H1 (cell line): ENCODE data around the gene CD69. TPM values are rescaled to one million over a fixed set of nuclear protein-coding genes. Genes with fewer than 3 reads are reported as not detected.

Experiments used
- CTCF ChIA-PET: fragments of 300-600 bp; sonication (Branson Sonifier 250); formaldehyde crosslinking; loops from one replicate; lab custom pipeline; 2021; ENCODE audit not compliant: partially characterized antibody; lab: Charles Lee
- POLR2A ChIA-PET: fragments of 300-600 bp; sonication (Branson Sonifier 250); formaldehyde crosslinking; loops from one replicate; lab custom pipeline; 2021; ENCODE audit warnings: inconsistent platforms; ENCODE audit not compliant: partially characterized antibody; lab: Charles Lee
- DNase-seq, 2 experiments: peaks; one replicate each; pipeline versions ENCODE4 v3.0.0 to v3.0.0-alpha.2; 2010 to 2022; ENCODE audit warnings: low spot score in 2 of 2, low read depth in 1 of 2, mixed read lengths in 1 of 2
- FAIRE-seq: peaks from 2 replicates; lab custom pipeline; 2011; peaks lifted over from hg19 to GRCh38; lab: Jason Lieb, UNC
- H2AFZ ChIP-seq: 2 replicates; pipeline ENCODE4 v1.8.1; 2012; ENCODE audit warnings: low read length, inconsistent platforms
- H2AK5ac ChIP-seq: 2 replicates; pipeline ENCODE4 v1.6.1; 2013; ENCODE audit warnings: low read depth, low read length
- H2BK120ac ChIP-seq: replicated peaks from 2 replicates; pipeline ENCODE3; 2013; ENCODE audit warnings: low read depth, low read length, inconsistent platforms
- H2BK12ac ChIP-seq: 2 replicates; pipeline ENCODE4 v1.6.1; 2013; ENCODE audit warnings: low read depth, low read length
- H2BK15ac ChIP-seq: 2 replicates; pipeline ENCODE4 v1.6.1; 2013; ENCODE audit warnings: low read length
- H2BK20ac ChIP-seq: 2 replicates; pipeline ENCODE4 v1.6.1; 2013; ENCODE audit warnings: low read length
- H2BK5ac ChIP-seq: 2 replicates; pipeline ENCODE4 v1.6.1; 2013; ENCODE audit warnings: low read depth, low read length
- H3K14ac ChIP-seq: 2 replicates; pipeline ENCODE4 v1.6.1; 2013; ENCODE audit warnings: inconsistent platforms; ENCODE audit not compliant: insufficient read length
- H3K18ac ChIP-seq: 2 replicates; pipeline ENCODE4 v1.6.1; 2013; ENCODE audit warnings: low read length; ENCODE audit errors: extremely low read depth
- H3K23ac ChIP-seq: 2 replicates; pipeline ENCODE4 v1.6.1; 2013; ENCODE audit warnings: inconsistent platforms; ENCODE audit not compliant: insufficient read length
- H3K23me2 ChIP-seq: 2 replicates; pipeline ENCODE4 v1.6.1; 2013; ENCODE audit warnings: low read depth, low read length
- H3K27ac ChIP-seq: 2 replicates; pipeline ENCODE4 v1.6.1; 2011; ENCODE audit warnings: low read depth, low read length, inconsistent platforms
- H3K27me3 ChIP-seq, 4 experiments: replicated peaks in 1 of 4; 1 replicate in 1 of 4; 2 replicates in 3 of 4; pipeline versions ENCODE4 v1.6.1 to v1.8.1; 2011 to 2013; ENCODE audit warnings: low read length in 3 of 4, mild to moderate bottlenecking in 3 of 4, inconsistent platforms in 2 of 4, mixed read lengths in 2 of 4, moderate library complexity in 1 of 4; ENCODE audit not compliant: control insufficient read depth in 3 of 4, insufficient read depth in 3 of 4; ENCODE audit errors: extremely low read depth in 1 of 4
- H3K36me3 ChIP-seq, 4 experiments: 2 replicates each; pipeline versions ENCODE4 v1.6.1 to v1.8.1; 2011 to 2013; ENCODE audit warnings: mild to moderate bottlenecking in 4 of 4, low read length in 3 of 4, moderate library complexity in 2 of 4, control low read depth in 1 of 4, inconsistent platforms in 1 of 4; ENCODE audit not compliant: insufficient read depth in 4 of 4, control insufficient read depth in 2 of 4
- H3K4ac ChIP-seq: replicated peaks from 2 replicates; pipeline ENCODE3; 2013; ENCODE audit warnings: low read length, low read depth, mixed read lengths, inconsistent platforms; ENCODE audit not compliant: insufficient read length
- H3K4me1 ChIP-seq, 4 experiments: replicated peaks in 1 of 4; 1 replicate in 1 of 4; 2 replicates in 3 of 4; pipeline versions ENCODE4 v1.6.1 to v1.8.1; 2011 to 2013; ENCODE audit warnings: low read length in 3 of 4, inconsistent platforms in 2 of 4, mixed read lengths in 1 of 4; ENCODE audit not compliant: insufficient read depth in 4 of 4, control insufficient read depth in 3 of 4
- H3K4me2 ChIP-seq, 2 experiments: 2 replicates each; pipeline versions ENCODE4 v1.6.1 to v1.8.1; 2011 to 2013; ENCODE audit warnings: low read depth in 2 of 2, low read length in 2 of 2, control low read depth in 1 of 2, inconsistent platforms in 1 of 2, mild to moderate bottlenecking in 1 of 2; ENCODE audit not compliant: insufficient read depth in 1 of 2
- H3K4me3 ChIP-seq, 4 experiments: fragments of 200-600, 300-600 bp in 1 of 4; sonication (generic), shearing (Covaris generic), sonication (Bioruptor Twin) in 1 of 4; 2 replicates each; pipeline versions ENCODE4 v1.5.1 to v1.8.1; 2011 to 2016; ENCODE audit warnings: low read length in 4 of 4, low read depth in 3 of 4, control low read depth in 2 of 4, inconsistent platforms in 2 of 4, mild to moderate bottlenecking in 2 of 4, mixed read lengths in 1 of 4, moderate library complexity in 1 of 4; ENCODE audit not compliant: insufficient read depth in 2 of 4; ENCODE audit errors: extremely low read depth in 1 of 4
- H3K56ac ChIP-seq: replicated peaks from 2 replicates; pipeline ENCODE3; 2013; ENCODE audit warnings: low read depth, mild to moderate bottlenecking, mixed read lengths, low read length, inconsistent platforms; ENCODE audit not compliant: insufficient read length
- H3K79me1 ChIP-seq: 2 replicates; pipeline ENCODE4 v1.6.1; 2013; ENCODE audit warnings: low read depth, low read length, control low read depth
- H3K79me2 ChIP-seq, 2 experiments: 2 replicates each; pipeline versions ENCODE4 v1.6.1 to v1.8.1; 2012 to 2013; ENCODE audit warnings: low read length in 2 of 2, mild to moderate bottlenecking in 2 of 2, inconsistent platforms in 1 of 2; ENCODE audit not compliant: insufficient read depth in 2 of 2, control insufficient read depth in 1 of 2
- H3K9ac ChIP-seq, 4 experiments: replicated peaks in 1 of 4; 1 replicate in 1 of 4; 2 replicates in 3 of 4; pipeline versions ENCODE4 v1.6.1 to v1.8.1; 2011 to 2013; ENCODE audit warnings: low read depth in 3 of 4, low read length in 3 of 4, control low read depth in 2 of 4, mild to moderate bottlenecking in 2 of 4, moderate library complexity in 2 of 4, inconsistent platforms in 1 of 4; ENCODE audit errors: extremely low read depth in 1 of 4
- H3K9me3 ChIP-seq, 2 experiments: 2 replicates each; pipeline versions ENCODE4 v1.6.1 to v1.8.1; 2012 to 2013; ENCODE audit warnings: mild to moderate bottlenecking in 2 of 2, moderate library complexity in 2 of 2, control low read depth in 1 of 2, inconsistent platforms in 1 of 2, low read depth in 1 of 2, low read length in 1 of 2, mixed read lengths in 1 of 2; ENCODE audit not compliant: insufficient read depth in 2 of 2
- H4K20me1 ChIP-seq, 2 experiments: replicated peaks in 1 of 2; 2 replicates each; pipeline versions ENCODE3 to v1.8.1; 2011 to 2013; ENCODE audit warnings: inconsistent platforms in 2 of 2, low read length in 2 of 2, mild to moderate bottlenecking in 1 of 2; ENCODE audit not compliant: insufficient read depth in 2 of 2, control insufficient read depth in 1 of 2
- H4K5ac ChIP-seq: 2 replicates; pipeline ENCODE4 v1.6.1; 2013; ENCODE audit warnings: low read length, low read depth, mixed read lengths, inconsistent platforms; ENCODE audit not compliant: insufficient read length
- H4K8ac ChIP-seq: 2 replicates; pipeline ENCODE4 v1.8.0; 2013; ENCODE audit warnings: mild to moderate bottlenecking, moderate library complexity, low read length, inconsistent platforms; ENCODE audit not compliant: insufficient read depth; ENCODE audit errors: extremely low read depth
- H4K91ac ChIP-seq: replicated peaks from 2 replicates; pipeline ENCODE3; 2013; ENCODE audit warnings: low read length, mixed read lengths, inconsistent platforms; ENCODE audit not compliant: insufficient read length
- MAX ChIP-seq: IDR thresholded peaks from 2 replicates; pipeline ENCODE4 v1.6.1; 2012; ENCODE audit warnings: inconsistent platforms
- WGBS, 2 experiments: shearing (Covaris generic) in 1 of 2; methylation state at CpG; one replicate each; pipeline versions ENCODE4 v1.1.6 to v1.1.7; 2013 to 2015; ENCODE audit warnings: low lambda C conversion rate in 2 of 2, mixed read lengths in 2 of 2, inconsistent platforms in 1 of 2, low coverage in 1 of 2, missing lambda C conversion rate in 1 of 2; ENCODE audit not compliant: insufficient replicate concordance in 2 of 2, insufficient coverage in 1 of 2, insufficient read length in 1 of 2; ENCODE audit errors: extremely low coverage in 1 of 2, missing lambda C conversion rate in 1 of 2; 5-methylcytosine and 5-hydroxymethylcytosine counted together
- polyA plus RNA-seq, 7 experiments: library from polyadenylated mRNA; depleted of rRNA in 3 of 7; stranded (reverse) in 5 of 7; unstranded in 2 of 7; fragments of >200 nt in 5 of 7; fragments of 200-250 nt in 2 of 7; gene quantifications; 1 replicate in 5 of 7; 2 replicates in 1 of 7; 4 replicates in 1 of 7; pipeline versions ENCODE4 v1.2.1 to v1.2.3, GENCODE V29; 2011 to 2013; ENCODE audit warnings: missing spikeins in 2 of 7, mixed read lengths in 2 of 7
- total RNA-seq: library from RNA; stranded (reverse); fragmentation: NEBNext Ultra II Directional; extraction: Animal tissue kit (Norgen Biotek cat#: 25700); gene quantifications from 2 replicates; pipeline ENCODE4 v1.2.1, GENCODE V29; 2021

Gene CD69
- total and polyA plus RNA-seq, 2 of the 8 experiments (the other 6 are each of a cell fraction or from before 2014, with no cell fraction given): not detected

- 77% methylated on average over 6 of the region's 6 CpGs; no CpG with 5 or more reads in 1 of the 2 experiments for WGBS, 2 experiments
- POLR2A ChIA-PET: no interaction called here
Measured at GRCh38 chr12:9731393-9731792, 29.3 kb downstream of the CD69 start.

More at GRCh38 chr12:9731393-9731792, 29.3 kb downstream of the CD69 start:
- H3K56ac ChIP-seq: no peak overlapping the region
- H3K27me3 ChIP-seq: no peaks in the 10 kb centered on the region
- no peaks in the 10 kb centered on the region for H3K4me1 ChIP-seq
- CTCF ChIA-PET: interaction anchor here (1.4 kb wide), 1 partner anchor 12 kb away, joined by 5 read pairs; no protein-coding TSS in a partner anchor
- H4K20me1 ChIP-seq: no peaks in the 10 kb centered on the region
- H2AK5ac ChIP-seq: no peak overlapping the region
- H3K4me2 ChIP-seq: no peak overlapping the region
- H3K9ac ChIP-seq: no peak overlapping the region
- no peaks in the 10 kb centered on the region for H3K36me3 ChIP-seq
- H2AFZ ChIP-seq: no peak overlapping the region
- no peaks in the 10 kb centered on the region for H3K79me1 ChIP-seq
- no peak overlapping the region for H4K8ac ChIP-seq
- no peak overlapping the region for H3K23ac ChIP-seq
- no peak overlapping the region for H2BK15ac ChIP-seq
- FAIRE-seq: no peak
- no peak overlapping the region for H3K14ac ChIP-seq
- no peaks in the 10 kb centered on the region for H3K79me2 ChIP-seq
- H3K23me2 ChIP-seq: no peaks in the 10 kb centered on the region
- H4K91ac ChIP-seq: no peak overlapping the region
- no peak for TF ChIP-seq MAX
- TF ChIP-seq, all 59 proteins: peak for 0
- H2BK12ac ChIP-seq: no peak overlapping the region
- no peak overlapping the region for H3K27ac ChIP-seq
- DNase-seq: no peak
- no peak overlapping the region for H3K4me3 ChIP-seq
- H3K9me3 ChIP-seq: no peaks in the 10 kb centered on the region
- no peak overlapping the region for H2BK20ac ChIP-seq
- H2BK5ac ChIP-seq: no peak overlapping the region
- no peak overlapping the region for H3K4ac ChIP-seq
- H4K5ac ChIP-seq: no peak overlapping the region
- H2BK120ac ChIP-seq: no peak overlapping the region
- no peak overlapping the region for H3K18ac ChIP-seq
